H1 (cell line): ENCODE measurements around the gene TGFBR2.

ENCODE experiments used
- CEBPB ChIP-seq: IDR thresholded peaks from 2 replicates; pipeline ENCODE4 v1.6.1; 2012; ENCODE audit warnings: low read depth, low read length
- EP300 ChIP-seq, 2 experiments: IDR thresholded peaks; 1 replicate in 1 of 2; 2 replicates in 1 of 2; pipeline ENCODE4 v1.6.1; 2011 to 2012; ENCODE audit warnings: low read depth in 2 of 2, low read length in 2 of 2, mild to moderate bottlenecking in 2 of 2, borderline replicate concordance in 1 of 2, inconsistent platforms in 1 of 2, moderate library complexity in 1 of 2
- FOSL1 ChIP-seq: IDR thresholded peaks from 2 replicates; pipeline ENCODE4 v1.6.1; 2011; ENCODE audit warnings: mild to moderate bottlenecking, low read depth, low read length, moderate library complexity; ENCODE audit not compliant: insufficient read depth
- GABPA ChIP-seq: IDR thresholded peaks from 2 replicates; pipeline ENCODE4 v1.6.1; 2011; ENCODE audit warnings: mild to moderate bottlenecking, low read length, moderate library complexity, borderline replicate concordance; ENCODE audit not compliant: insufficient read depth
- JUN ChIP-seq: IDR thresholded peaks from 2 replicates; pipeline ENCODE4 v1.6.1; 2011; ENCODE audit warnings: low read depth, mild to moderate bottlenecking, improper control_type of control experiment, low read length
- JUND ChIP-seq: IDR thresholded peaks from 2 replicates; pipeline ENCODE4 v1.6.1; 2011; ENCODE audit warnings: mild to moderate bottlenecking, improper control_type of control experiment, low read length
- TF ChIP-seq, protein P1 (sequence below), 3 experiments: IDR thresholded peaks; 1 replicate in 2 of 3; 2 replicates in 1 of 3; pipeline versions ENCODE4 v1.5.1 to v1.6.1; 2011; ENCODE audit warnings: low read length in 3 of 3, mild to moderate bottlenecking in 3 of 3, inconsistent platforms in 2 of 3, low read depth in 1 of 3, moderate library complexity in 1 of 3; ENCODE audit not compliant: insufficient read depth in 1 of 3; ENCODE audit errors: control extremely low read depth in 1 of 3

DNA sequence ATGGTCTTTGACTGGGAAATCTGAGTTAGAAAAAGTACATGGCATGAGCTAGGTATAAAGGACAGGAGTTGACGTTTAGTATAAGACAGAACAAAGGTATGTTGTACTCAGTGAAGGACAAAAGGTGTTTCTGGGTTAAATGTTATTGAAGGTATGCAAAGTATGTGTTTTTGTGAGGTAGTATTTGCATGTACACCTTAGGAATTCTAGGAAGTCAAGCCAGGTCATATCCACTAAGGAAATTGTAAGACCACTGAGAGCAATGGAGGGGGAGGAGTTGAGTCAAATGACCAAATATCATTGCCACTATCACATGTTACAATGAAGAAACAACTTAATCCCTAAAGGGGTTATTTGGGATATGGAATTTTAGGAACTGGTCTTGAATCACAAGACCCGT, 24.4 kb upstream of the TGFBR2 start:
- TF ChIP-seq CEBPB (no peak), JUN (no peak), FOSL1 (no peak), GABPA (no peak), EP300 (IDR thresholded peaks at IDR 0.05; ENCODE audit: borderline replicate concordance in 1 of 2, low read depth in 2 of 2, low read length in 2 of 2) (no peak), JUND (no peak)
- TF ChIP-seq, protein P1, sequence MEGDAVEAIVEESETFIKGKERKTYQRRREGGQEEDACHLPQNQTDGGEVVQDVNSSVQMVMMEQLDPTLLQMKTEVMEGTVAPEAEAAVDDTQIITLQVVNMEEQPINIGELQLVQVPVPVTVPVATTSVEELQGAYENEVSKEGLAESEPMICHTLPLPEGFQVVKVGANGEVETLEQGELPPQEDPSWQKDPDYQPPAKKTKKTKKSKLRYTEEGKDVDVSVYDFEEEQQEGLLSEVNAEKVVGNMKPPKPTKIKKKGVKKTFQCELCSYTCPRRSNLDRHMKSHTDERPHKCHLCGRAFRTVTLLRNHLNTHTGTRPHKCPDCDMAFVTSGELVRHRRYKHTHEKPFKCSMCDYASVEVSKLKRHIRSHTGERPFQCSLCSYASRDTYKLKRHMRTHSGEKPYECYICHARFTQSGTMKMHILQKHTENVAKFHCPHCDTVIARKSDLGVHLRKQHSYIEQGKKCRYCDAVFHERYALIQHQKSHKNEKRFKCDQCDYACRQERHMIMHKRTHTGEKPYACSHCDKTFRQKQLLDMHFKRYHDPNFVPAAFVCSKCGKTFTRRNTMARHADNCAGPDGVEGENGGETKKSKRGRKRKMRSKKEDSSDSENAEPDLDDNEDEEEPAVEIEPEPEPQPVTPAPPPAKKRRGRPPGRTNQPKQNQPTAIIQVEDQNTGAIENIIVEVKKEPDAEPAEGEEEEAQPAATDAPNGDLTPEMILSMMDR (IDR thresholded peaks at IDR 0.05; ENCODE audit: control extremely low read depth in 1 of 3, insufficient read depth in 1 of 3, low read depth in 1 of 3, low read length in 3 of 3), result no peak
